HepG2 (cell line): ENCODE results near the gene EIF1. TPM values are rescaled to one million over a fixed set of nuclear protein-coding genes. Genes with fewer than 3 reads are reported as not detected.

Experiments used
- HOXA9 ChIP-seq: sonication (generic); formaldehyde crosslinking; IDR thresholded peaks from 2 replicates; pipeline ENCODE4 v1.8.1; 2022; ENCODE audit warnings: missing genetic modification reagents, mild to moderate bottlenecking, moderate library complexity, borderline replicate concordance
- JUND ChIP-seq: sonication (generic); formaldehyde crosslinking; IDR thresholded peaks from 2 replicates; pipeline ENCODE4 v1.8.0; 2022; ENCODE audit warnings: mild to moderate bottlenecking, missing genetic modification reagents
- KLF12 ChIP-seq: sonication (generic); formaldehyde crosslinking; IDR thresholded peaks from 2 replicates; pipeline ENCODE4 v1.4.0; 2020; ENCODE audit warnings: missing genetic modification reagents, borderline replicate concordance
- RAD21 ChIP-seq: fragments of 450-650 bp; formaldehyde crosslinking; IDR thresholded peaks from 2 replicates; pipeline ENCODE4 v1.5.0; 2020; ENCODE audit warnings: mild to moderate bottlenecking
- SP1 ChIP-seq, 2 experiments: fragments of 450-650 bp in 1 of 2; sonication (generic) in 1 of 2; formaldehyde crosslinking in 1 of 2; IDR thresholded peaks; 2 replicates each; pipeline versions ENCODE4 v1.4.0 to v1.6.1; 2016 to 2020; ENCODE audit warnings: missing genetic modification reagents in 1 of 2
- SPEN ChIP-seq: sonication (generic); formaldehyde crosslinking; IDR thresholded peaks from 2 replicates; pipeline ENCODE4 v1.5.1; 2020; ENCODE audit warnings: low read depth, mild to moderate bottlenecking, missing genetic modification reagents
- TEAD2 ChIP-seq: sonication (generic); formaldehyde crosslinking; IDR thresholded peaks from 2 replicates; pipeline ENCODE4 v1.9.0; 2021; ENCODE audit warnings: missing genetic modification reagents
- ZC3H4 ChIP-seq: sonication (generic); formaldehyde crosslinking; IDR thresholded peaks from 2 replicates; pipeline ENCODE4 v1.4.0; 2020; ENCODE audit warnings: missing genetic modification reagents, borderline replicate concordance
- ZNF101 ChIP-seq: sonication (generic); formaldehyde crosslinking; IDR thresholded peaks from 2 replicates; pipeline ENCODE4 v1.4.0; 2020; ENCODE audit warnings: mild to moderate bottlenecking, low read depth, missing genetic modification reagents, borderline replicate concordance
- ZNF530 ChIP-seq: sonication (generic); formaldehyde crosslinking; IDR thresholded peaks from 2 replicates; pipeline ENCODE4 v1.5.0; 2020; ENCODE audit warnings: low read depth, mild to moderate bottlenecking, missing genetic modification reagents
- polyA plus RNA-seq, 8 experiments: library from polyadenylated mRNA; depleted of rRNA in 3 of 8; stranded (reverse) in 7 of 8; unstranded in 1 of 8; fragments of >200 nt; fragmentation: Illumina TruSeq in 4 of 8; extraction: Trizol in 4 of 8; gene quantifications; 2 replicates each; pipeline versions ENCODE4 v1.2.1 to v1.2.3, GENCODE V29; 2011 to 2016; ENCODE audit warnings: low read depth in 4 of 8, missing spikeins in 1 of 8, mixed read lengths in 1 of 8; ENCODE audit not compliant: insufficient read depth in 1 of 8
- total RNA-seq, 5 experiments: library from RNA; depleted of rRNA; stranded (reverse); fragments of >200 nt; fragmentation: Illumina TruSeq; extraction: Trizol; gene quantifications; 2 replicates each; pipeline ENCODE4 v1.2.3, GENCODE V29; 2016; ENCODE audit warnings: low read depth in 1 of 5
- TF ChIP-seq, protein P1 (sequence below), 2 experiments: sonication (generic) in 1 of 2; formaldehyde crosslinking in 1 of 2; IDR thresholded peaks; 2 replicates each; pipeline versions ENCODE4 v1.4.0 to v1.6.1; 2018 to 2020; ENCODE audit warnings: missing genetic modification reagents in 2 of 2, borderline replicate concordance in 1 of 2, low read depth in 1 of 2, mild to moderate bottlenecking in 1 of 2, missing biosample characterization in 1 of 2
- TF ChIP-seq, protein P2 (sequence below): IDR thresholded peaks from 2 replicates; pipeline ENCODE4 v1.6.1; 2018; ENCODE audit warnings: missing genetic modification reagents, mild to moderate bottlenecking, missing compliant biosample characterization
- TF ChIP-seq, protein P3 (sequence below): sonication (generic); formaldehyde crosslinking; IDR thresholded peaks from 2 replicates; pipeline ENCODE4 v1.5.0; 2020; ENCODE audit warnings: mild to moderate bottlenecking, missing genetic modification reagents
- TF ChIP-seq, protein P4 (sequence below): sonication (generic); formaldehyde crosslinking; IDR thresholded peaks from 2 replicates; pipeline ENCODE4 v1.5.1; 2020; ENCODE audit warnings: mild to moderate bottlenecking, missing genetic modification reagents, moderate library complexity

EIF1 gene
- total and polyA plus RNA-seq, 2 of the 13 experiments (the other 11 are each of a cell fraction or from before 2014, with no cell fraction given), result 147 to 517 TPM

DNA sequence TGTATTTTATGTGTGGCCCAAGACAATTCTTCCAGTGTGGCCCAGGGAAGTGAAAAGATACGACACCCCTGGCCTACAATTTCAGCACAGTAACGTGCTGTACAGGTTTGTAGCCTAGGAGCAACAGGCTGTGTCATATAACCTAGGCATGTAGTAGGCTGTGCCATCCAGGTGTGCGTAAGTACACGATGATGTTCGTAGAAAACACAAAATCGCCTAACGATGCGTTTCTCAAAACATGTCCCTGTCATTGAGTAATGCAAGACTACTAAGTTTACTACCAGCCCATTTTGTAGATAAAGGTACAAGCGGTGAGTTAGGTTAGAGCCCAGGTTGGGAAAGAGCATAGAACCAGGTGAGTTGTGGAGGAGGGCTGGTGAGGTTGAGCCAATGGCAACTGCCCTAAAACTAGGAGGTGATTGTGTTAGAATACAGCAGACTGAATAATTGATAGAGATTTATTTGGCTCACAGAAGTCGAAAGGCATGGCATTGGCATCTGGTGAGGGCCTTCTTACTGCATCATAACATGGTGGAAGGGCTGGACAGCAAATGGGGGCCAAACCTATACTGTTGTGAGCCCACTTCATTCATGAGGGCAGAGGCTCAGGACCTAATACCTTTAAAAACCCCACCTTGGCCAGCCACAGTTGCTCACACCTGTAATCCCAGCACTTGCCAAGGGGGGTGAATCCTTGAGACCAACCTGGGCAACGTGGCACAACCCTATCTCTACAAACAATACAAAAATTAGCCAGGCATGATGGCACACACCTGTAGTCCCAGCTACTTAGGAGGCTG lies 4.2 kb downstream of the EIF1 start (continued):
- TF ChIP-seq, protein P1, sequence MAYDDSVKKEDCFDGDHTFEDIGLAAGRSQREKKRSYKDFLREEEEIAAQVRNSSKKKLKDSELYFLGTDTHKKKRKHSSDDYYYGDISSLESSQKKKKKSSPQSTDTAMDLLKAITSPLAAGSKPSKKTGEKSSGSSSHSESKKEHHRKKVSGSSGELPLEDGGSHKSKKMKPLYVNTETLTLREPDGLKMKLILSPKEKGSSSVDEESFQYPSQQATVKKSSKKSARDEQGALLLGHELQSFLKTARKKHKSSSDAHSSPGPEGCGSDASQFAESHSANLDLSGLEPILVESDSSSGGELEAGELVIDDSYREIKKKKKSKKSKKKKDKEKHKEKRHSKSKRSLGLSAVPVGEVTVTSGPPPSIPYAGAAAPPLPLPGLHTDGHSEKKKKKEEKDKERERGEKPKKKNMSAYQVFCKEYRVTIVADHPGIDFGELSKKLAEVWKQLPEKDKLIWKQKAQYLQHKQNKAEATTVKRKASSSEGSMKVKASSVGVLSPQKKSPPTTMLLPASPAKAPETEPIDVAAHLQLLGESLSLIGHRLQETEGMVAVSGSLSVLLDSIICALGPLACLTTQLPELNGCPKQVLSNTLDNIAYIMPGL (CRISPR knock-in tag; IDR thresholded peaks at IDR 0.05; ENCODE audit: borderline replicate concordance in 1 of 2, low read depth in 1 of 2), result no peak; a peak in 1 of 4 replicates
- TF ChIP-seq SPEN (no peak), TEAD2 (CRISPR knock-in tag) (no peak), HOXA9 (CRISPR knock-in tag) (no peak), ZNF530 (CRISPR knock-in tag) (no peak), JUND (no peak), SP1 (IDR thresholded peaks at IDR 0.05) (no peak), SP1 (CRISPR knock-in tag; IDR thresholded peaks at IDR 0.05) (no peak), ZC3H4 (peak; percentile 70), RAD21 (CRISPR knock-in tag) (peak; percentile 26; the same call in 1 of the 2 replicates), KLF12 (no peak), ZNF101 (0 out of 2 replicates have a peak, but pooled peaks have one; percentile 19)
- TF ChIP-seq, protein P2, sequence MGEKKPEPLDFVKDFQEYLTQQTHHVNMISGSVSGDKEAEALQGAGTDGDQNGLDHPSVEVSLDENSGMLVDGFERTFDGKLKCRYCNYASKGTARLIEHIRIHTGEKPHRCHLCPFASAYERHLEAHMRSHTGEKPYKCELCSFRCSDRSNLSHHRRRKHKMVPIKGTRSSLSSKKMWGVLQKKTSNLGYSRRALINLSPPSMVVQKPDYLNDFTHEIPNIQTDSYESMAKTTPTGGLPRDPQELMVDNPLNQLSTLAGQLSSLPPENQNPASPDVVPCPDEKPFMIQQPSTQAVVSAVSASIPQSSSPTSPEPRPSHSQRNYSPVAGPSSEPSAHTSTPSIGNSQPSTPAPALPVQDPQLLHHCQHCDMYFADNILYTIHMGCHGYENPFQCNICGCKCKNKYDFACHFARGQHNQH (CRISPR knock-in tag), result 0 out of 2 replicates have a peak, but pooled peaks have one; percentile 35
- TF ChIP-seq, protein P3, sequence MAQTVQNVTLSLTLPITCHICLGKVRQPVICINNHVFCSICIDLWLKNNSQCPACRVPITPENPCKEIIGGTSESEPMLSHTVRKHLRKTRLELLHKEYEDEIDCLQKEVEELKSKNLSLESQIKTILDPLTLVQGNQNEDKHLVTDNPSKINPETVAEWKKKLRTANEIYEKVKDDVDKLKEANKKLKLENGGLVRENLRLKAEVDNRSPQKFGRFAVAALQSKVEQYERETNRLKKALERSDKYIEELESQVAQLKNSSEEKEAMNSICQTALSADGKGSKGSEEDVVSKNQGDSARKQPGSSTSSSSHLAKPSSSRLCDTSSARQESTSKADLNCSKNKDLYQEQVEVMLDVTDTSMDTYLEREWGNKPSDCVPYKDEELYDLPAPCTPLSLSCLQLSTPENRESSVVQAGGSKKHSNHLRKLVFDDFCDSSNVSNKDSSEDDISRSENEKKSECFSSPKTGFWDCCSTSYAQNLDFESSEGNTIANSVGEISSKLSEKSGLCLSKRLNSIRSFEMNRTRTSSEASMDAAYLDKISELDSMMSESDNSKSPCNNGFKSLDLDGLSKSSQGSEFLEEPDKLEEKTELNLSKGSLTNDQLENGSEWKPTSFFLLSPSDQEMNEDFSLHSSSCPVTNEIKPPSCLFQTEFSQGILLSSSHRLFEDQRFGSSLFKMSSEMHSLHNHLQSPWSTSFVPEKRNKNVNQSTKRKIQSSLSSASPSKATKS (CRISPR knock-in tag), result no peak
- TF ChIP-seq, protein P4, sequence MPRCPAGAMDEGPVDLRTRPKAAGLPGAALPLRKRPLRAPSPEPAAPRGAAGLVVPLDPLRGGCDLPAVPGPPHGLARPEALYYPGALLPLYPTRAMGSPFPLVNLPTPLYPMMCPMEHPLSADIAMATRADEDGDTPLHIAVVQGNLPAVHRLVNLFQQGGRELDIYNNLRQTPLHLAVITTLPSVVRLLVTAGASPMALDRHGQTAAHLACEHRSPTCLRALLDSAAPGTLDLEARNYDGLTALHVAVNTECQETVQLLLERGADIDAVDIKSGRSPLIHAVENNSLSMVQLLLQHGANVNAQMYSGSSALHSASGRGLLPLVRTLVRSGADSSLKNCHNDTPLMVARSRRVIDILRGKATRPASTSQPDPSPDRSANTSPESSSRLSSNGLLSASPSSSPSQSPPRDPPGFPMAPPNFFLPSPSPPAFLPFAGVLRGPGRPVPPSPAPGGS (CRISPR knock-in tag), result peak; percentile 42
